ENCODE results near the gene PDCD2L.
"Not testable (repeated sequence)": the region's sequence is repeated elsewhere in the genome, so short reads cannot be mapped to it uniquely, and the experiment has no call there.

PDCD2L gene

DNA sequence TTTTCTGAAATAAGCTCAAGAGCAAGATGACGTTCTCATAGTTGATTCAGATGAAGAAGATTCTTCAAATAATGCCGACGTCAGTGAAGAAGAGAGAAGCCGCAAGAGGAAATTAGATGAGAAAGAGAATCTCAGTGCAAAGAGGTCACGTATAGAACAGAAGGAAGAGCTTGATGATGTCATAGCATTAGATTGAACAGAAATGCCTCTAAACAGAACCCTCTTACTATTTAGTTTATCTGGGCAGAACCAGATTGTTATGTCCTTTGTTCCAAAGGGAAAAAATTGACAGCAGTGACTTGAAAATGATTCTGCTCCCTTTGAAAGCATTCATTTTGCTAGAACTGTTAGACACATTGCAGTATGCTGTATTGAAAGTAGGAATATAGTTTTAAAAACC lies 64.8 kb downstream of the PDCD2L start:
- not testable (repeated sequence) for DNase-seq (ENCODE audit: low read depth)

DNA sequence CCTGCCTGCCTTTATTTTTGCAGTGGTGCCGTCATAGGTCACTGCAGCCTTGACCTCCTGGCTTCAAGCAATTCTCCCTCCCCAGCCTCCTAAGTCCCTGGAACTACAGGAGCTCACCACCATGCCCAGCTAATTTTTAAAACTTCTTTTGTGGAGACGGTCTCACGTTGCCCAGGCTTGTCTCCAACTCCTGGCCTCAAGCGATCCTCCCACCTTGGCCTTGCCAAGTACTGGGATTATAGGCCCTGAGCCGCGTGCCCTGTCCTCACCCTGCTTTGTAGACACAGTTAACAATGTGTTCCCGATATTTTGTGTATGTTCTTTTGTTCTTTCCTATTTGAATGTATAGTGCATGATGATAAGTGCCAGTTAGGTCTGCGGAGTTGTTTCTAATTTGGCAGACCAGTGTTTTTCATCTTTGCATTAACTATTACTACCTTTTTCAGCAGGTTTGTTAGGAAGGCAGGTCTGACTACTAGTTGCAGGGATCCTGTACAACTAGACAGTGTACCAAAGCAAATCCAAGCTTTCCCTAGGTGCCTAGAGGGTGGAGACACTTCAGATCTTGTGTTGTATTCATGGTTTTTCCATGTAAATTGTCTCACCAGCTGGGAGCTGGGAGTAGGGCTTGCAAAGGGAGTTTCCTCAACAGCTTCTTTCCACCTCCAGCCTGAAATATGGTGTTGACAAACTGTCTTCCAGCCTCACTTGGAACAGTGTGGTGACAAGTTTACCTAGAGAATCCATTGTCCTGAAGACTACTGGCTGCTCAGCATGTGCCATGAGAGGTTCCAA lies 67.9 kb downstream of the PDCD2L start:
- no peak for DNase-seq (ENCODE audit: low read depth)

DNA sequence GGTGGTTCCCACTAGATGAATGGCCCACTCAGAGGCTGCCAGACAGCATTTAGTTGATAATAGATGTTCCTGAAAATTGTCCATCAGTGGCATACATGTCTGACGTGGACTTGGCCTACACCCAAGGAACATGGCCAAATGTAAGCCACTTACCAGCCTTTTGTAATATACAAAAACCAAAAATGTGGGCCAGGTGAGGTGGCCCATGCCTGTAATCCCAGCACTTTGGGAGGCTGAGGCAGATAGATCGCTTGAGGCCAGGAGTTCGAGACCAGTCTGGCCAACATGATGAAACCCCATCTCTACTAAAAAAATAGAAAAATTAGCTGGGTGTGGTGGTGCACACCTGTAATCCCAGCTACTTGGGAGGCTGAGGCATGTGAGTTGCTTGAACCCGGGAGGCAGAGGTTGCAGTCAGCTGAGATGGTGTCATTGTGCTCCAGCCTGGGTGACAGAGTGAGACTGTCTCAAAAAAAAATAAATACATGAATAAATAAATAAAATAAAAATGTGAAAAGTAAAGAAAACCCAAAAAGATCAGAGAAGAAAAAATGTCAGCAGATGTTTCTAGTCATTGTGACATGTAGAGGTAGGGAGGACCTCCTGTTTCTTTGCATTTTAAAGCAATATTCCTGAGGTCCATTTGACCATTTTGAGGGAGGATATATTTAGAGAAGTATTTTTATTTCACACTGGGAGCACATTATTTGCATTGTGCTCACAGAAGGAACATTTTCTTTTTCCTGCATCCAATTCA lies 70.2 kb downstream of the PDCD2L start:
- DNase-seq (ENCODE audit: low read depth) = no peak

DNA sequence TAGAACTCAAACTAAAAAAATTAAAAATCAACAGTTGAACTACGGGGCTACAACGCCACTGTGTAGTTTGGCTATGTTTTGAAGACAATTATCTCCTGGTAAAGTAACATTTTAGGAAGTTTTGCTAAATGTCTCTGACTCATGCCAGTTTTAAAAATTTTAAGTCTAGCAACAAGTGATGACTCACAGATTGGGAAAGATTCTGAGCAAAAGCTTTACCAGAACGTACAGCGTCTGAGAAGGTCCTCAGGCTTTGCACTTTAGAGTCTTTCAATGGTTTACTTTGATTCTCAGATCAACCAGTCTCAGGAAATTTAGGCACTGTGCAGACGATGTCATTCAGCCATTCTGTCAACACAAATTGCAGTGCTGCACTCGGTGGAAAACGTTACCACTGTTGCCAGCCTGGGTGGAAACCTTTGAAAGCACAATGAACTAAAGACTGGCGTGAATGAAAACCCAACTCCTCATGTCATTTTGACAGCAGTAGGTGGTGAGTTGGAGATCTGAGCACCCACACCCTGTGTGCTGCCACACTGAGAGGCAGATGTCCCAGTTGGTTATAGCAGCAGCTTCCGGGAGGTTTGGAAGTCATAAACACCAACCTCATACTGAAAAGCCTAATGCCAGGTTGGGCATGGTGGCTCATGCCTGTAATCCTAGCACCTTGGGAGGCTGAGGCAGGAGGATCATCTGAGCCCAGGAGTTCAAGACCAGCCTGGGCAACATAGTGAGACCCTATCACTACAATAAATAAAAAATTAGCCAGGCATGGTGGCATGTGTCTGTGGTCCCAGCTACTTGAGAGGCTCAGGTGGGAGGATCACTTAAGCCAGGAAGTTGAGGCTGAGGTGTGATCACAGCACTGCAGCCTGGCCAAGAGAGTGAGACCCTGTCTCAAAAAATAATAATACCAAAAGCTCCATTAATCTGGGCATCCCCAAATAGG lies 71.1 kb downstream of the PDCD2L start:
- no peak for DNase-seq (ENCODE audit: low read depth)

All from activated T-helper 9 cell treated with anti-CD3 and anti-CD28 coated beads, Interleukin-2, amount 50 U/mL, for 16 hours (primary cell).